ENCODE data around the gene VEZF1.

Gene VEZF1

GRCh38 chr17:57948169-57948554 is 39.9 kb downstream of the VEZF1 start:
- no peak overlapping the region for H3K23ac ChIP-seq (ENCODE audit: low read length)
- H3K36me3 ChIP-seq (ENCODE audit: control insufficient read depth, insufficient read depth, low read length): no peaks in the 10 kb centered on the region
- H2BK15ac ChIP-seq (replicated peaks; ENCODE audit: low read depth): no peak overlapping the region
- no peak overlapping the region for H4K8ac ChIP-seq (ENCODE audit: low read depth, low read length)
- H3K79me1 ChIP-seq (ENCODE audit: low read length): peaks cover 6% of the 10 kb centered on the region
- H3K79me2 ChIP-seq (ENCODE audit: control insufficient read depth, insufficient read depth, low read length): peaks cover 9% of the 10 kb centered on the region
- H3K27me3 ChIP-seq (ENCODE audit: insufficient read depth, low read length, poor library complexity): no peaks in the 10 kb centered on the region
- no peak overlapping the region for H3K4me2 ChIP-seq (ENCODE audit: low read length)
- H3K18ac ChIP-seq (ENCODE audit: low read length): peak overlapping the region; percentile 86
- H3K9ac ChIP-seq (ENCODE audit: low read length): no peak overlapping the region
- no peak overlapping the region for H2AK5ac ChIP-seq (ENCODE audit: low read length)
- DNase-seq: no peak
- H3K4me1 ChIP-seq (ENCODE audit: control insufficient read depth, low read depth, low read length): peaks cover 22% of the 10 kb centered on the region
- H3K4ac ChIP-seq (ENCODE audit: low read depth, low read length): peak overlapping the region; percentile 85
- no CpG with 5 or more reads among the region's 5 CpGs for WGBS (ENCODE audit: extremely low coverage, insufficient coverage, low lambda C conversion rate)
- no peak overlapping the region for H4K5ac ChIP-seq (ENCODE audit: low read length)
- H3K56ac ChIP-seq (ENCODE audit: low read length): peak overlapping the region; percentile 11
- H3K4me3 ChIP-seq (ENCODE audit: low read length): no peak overlapping the region
- H3K27ac ChIP-seq (ENCODE audit: low read depth, low read length): peak overlapping the region; percentile 64
- H2BK5ac ChIP-seq (ENCODE audit: low read length): no peak overlapping the region
- H2BK120ac ChIP-seq (ENCODE audit: low read depth, low read length): peak overlapping the region; percentile 75

GRCh38 chr17:57947369-57947768 is 40.7 kb downstream of the VEZF1 start:
- Histone ChIP-seq H2AK5ac (ENCODE audit: low read length) (no peak overlapping the region), H3K56ac (ENCODE audit: low read length) (no peak overlapping the region), H3K23ac (ENCODE audit: low read length) (no peak overlapping the region), H3K9ac (ENCODE audit: low read length) (no peak overlapping the region), H3K4me3 (ENCODE audit: low read length) (no peak overlapping the region), H3K79me1 (ENCODE audit: low read length) (peaks cover 5% of the 10 kb centered on the region), H3K27ac (ENCODE audit: low read depth, low read length) (no peak overlapping the region), H3K18ac (ENCODE audit: low read length) (no peak overlapping the region), H3K27me3 (ENCODE audit: insufficient read depth, low read length, poor library complexity) (no peaks in the 10 kb centered on the region), H2BK15ac (replicated peaks; ENCODE audit: low read depth) (no peak overlapping the region), H2BK5ac (ENCODE audit: low read length) (no peak overlapping the region), H3K36me3 (ENCODE audit: control insufficient read depth, insufficient read depth, low read length) (no peaks in the 10 kb centered on the region), H4K8ac (ENCODE audit: low read depth, low read length) (no peak overlapping the region), H2BK120ac (ENCODE audit: low read depth, low read length) (no peak overlapping the region), H3K4me2 (ENCODE audit: low read length) (no peak overlapping the region), H3K4me1 (ENCODE audit: control insufficient read depth, low read depth, low read length) (peaks cover 14% of the 10 kb centered on the region), H4K5ac (ENCODE audit: low read length) (no peak overlapping the region), H3K4ac (ENCODE audit: low read depth, low read length) (no peak overlapping the region), H3K79me2 (ENCODE audit: control insufficient read depth, insufficient read depth, low read length) (peaks cover 8% of the 10 kb centered on the region)
- WGBS (ENCODE audit: extremely low coverage, insufficient coverage, low lambda C conversion rate): no CpG with 5 or more reads among the region's 9 CpGs
- DNase-seq: no peak

- Histone ChIP-seq H2BK15ac (replicated peaks; ENCODE audit: low read depth) (no peak overlapping the region), H4K8ac (ENCODE audit: low read depth, low read length) (no peak overlapping the region), H3K36me3 (ENCODE audit: control insufficient read depth, insufficient read depth, low read length) (no peaks in the 10 kb centered on the region), H2AK5ac (ENCODE audit: low read length) (peak overlapping the region; percentile 12), H3K79me2 (ENCODE audit: control insufficient read depth, insufficient read depth, low read length) (peaks cover 8% of the 10 kb centered on the region), H3K27me3 (ENCODE audit: insufficient read depth, low read length, poor library complexity) (no peaks in the 10 kb centered on the region), H3K27ac (ENCODE audit: low read depth, low read length) (no peak overlapping the region), H3K56ac (ENCODE audit: low read length) (no peak overlapping the region), H3K23ac (ENCODE audit: low read length) (no peak overlapping the region), H3K4ac (ENCODE audit: low read depth, low read length) (no peak overlapping the region), H2BK120ac (ENCODE audit: low read depth, low read length) (no peak overlapping the region), H3K9ac (ENCODE audit: low read length) (no peak overlapping the region), H2BK5ac (ENCODE audit: low read length) (no peak overlapping the region), H4K5ac (ENCODE audit: low read length) (no peak overlapping the region), H3K4me2 (ENCODE audit: low read length) (no peak overlapping the region), H3K18ac (ENCODE audit: low read length) (no peak overlapping the region), H3K4me1 (ENCODE audit: control insufficient read depth, low read depth, low read length) (peaks cover 14% of the 10 kb centered on the region), H3K4me3 (ENCODE audit: low read length) (no peak overlapping the region), H3K79me1 (ENCODE audit: low read length) (peaks cover 5% of the 10 kb centered on the region)
- DNase-seq: no peak
- WGBS (ENCODE audit: extremely low coverage, insufficient coverage, low lambda C conversion rate): no CpG with 5 or more reads among the region's 10 CpGs
Observed at GRCh38 chr17:57946798-57947358, 41.2 kb downstream of the VEZF1 start.

- H3K4ac ChIP-seq (ENCODE audit: low read depth, low read length): no peak overlapping the region
- no peak overlapping the region for H3K56ac ChIP-seq (ENCODE audit: low read length)
- H3K79me2 ChIP-seq (ENCODE audit: control insufficient read depth, insufficient read depth, low read length): peaks cover 7% of the 10 kb centered on the region
- H3K27me3 ChIP-seq (ENCODE audit: insufficient read depth, low read length, poor library complexity): no peaks in the 10 kb centered on the region
- no peak overlapping the region for H3K4me3 ChIP-seq (ENCODE audit: low read length)
- no peaks in the 10 kb centered on the region for H3K36me3 ChIP-seq (ENCODE audit: control insufficient read depth, insufficient read depth, low read length)
- H2BK15ac ChIP-seq (replicated peaks; ENCODE audit: low read depth): no peak overlapping the region
- no peak overlapping the region for H4K5ac ChIP-seq (ENCODE audit: low read length)
- no peak overlapping the region for H2BK120ac ChIP-seq (ENCODE audit: low read depth, low read length)
- H4K8ac ChIP-seq (ENCODE audit: low read depth, low read length): no peak overlapping the region
- H3K79me1 ChIP-seq (ENCODE audit: low read length): peaks cover 5% of the 10 kb centered on the region
- H3K18ac ChIP-seq (ENCODE audit: low read length): no peak overlapping the region
- WGBS (ENCODE audit: extremely low coverage, insufficient coverage, low lambda C conversion rate): no CpG with 5 or more reads among the region's 6 CpGs
- H3K27ac ChIP-seq (ENCODE audit: low read depth, low read length): no peak overlapping the region
- no peak overlapping the region for H3K9ac ChIP-seq (ENCODE audit: low read length)
- no peak overlapping the region for H3K23ac ChIP-seq (ENCODE audit: low read length)
- no peak overlapping the region for H2AK5ac ChIP-seq (ENCODE audit: low read length)
- H3K4me2 ChIP-seq (ENCODE audit: low read length): no peak overlapping the region
- H2BK5ac ChIP-seq (ENCODE audit: low read length): no peak overlapping the region
- H3K4me1 ChIP-seq (ENCODE audit: control insufficient read depth, low read depth, low read length): peaks cover 14% of the 10 kb centered on the region
- no peak for DNase-seq
Observed at GRCh38 chr17:57945996-57946797, 41.9 kb downstream of the VEZF1 start.

- Histone ChIP-seq H3K23ac (ENCODE audit: low read length) (no peak overlapping the region), H3K4me3 (ENCODE audit: low read length) (no peak overlapping the region), H2AK5ac (ENCODE audit: low read length) (no peak overlapping the region), H3K27ac (ENCODE audit: low read depth, low read length) (no peak overlapping the region), H3K4ac (ENCODE audit: low read depth, low read length) (no peak overlapping the region), H3K79me1 (ENCODE audit: low read length) (peaks cover 5% of the 10 kb centered on the region), H3K9ac (ENCODE audit: low read length) (no peak overlapping the region), H3K4me1 (ENCODE audit: control insufficient read depth, low read depth, low read length) (peaks cover 11% of the 10 kb centered on the region), H2BK120ac (ENCODE audit: low read depth, low read length) (no peak overlapping the region), H3K27me3 (ENCODE audit: insufficient read depth, low read length, poor library complexity) (no peaks in the 10 kb centered on the region), H4K8ac (ENCODE audit: low read depth, low read length) (no peak overlapping the region), H3K36me3 (ENCODE audit: control insufficient read depth, insufficient read depth, low read length) (no peaks in the 10 kb centered on the region), H3K4me2 (ENCODE audit: low read length) (no peak overlapping the region), H3K18ac (ENCODE audit: low read length) (no peak overlapping the region), H2BK15ac (replicated peaks; ENCODE audit: low read depth) (no peak overlapping the region), H3K56ac (ENCODE audit: low read length) (no peak overlapping the region), H3K79me2 (ENCODE audit: control insufficient read depth, insufficient read depth, low read length) (peaks cover 5% of the 10 kb centered on the region), H4K5ac (ENCODE audit: low read length) (no peak overlapping the region), H2BK5ac (ENCODE audit: low read length) (no peak overlapping the region)
- no CpG with 5 or more reads among the region's 6 CpGs for WGBS (ENCODE audit: extremely low coverage, insufficient coverage, low lambda C conversion rate)
- DNase-seq: no peak
Observed at GRCh38 chr17:57944908-57945307, 43.1 kb downstream of the VEZF1 start.

Data from mesendoderm (in vitro differentiated cells).